ENCODE results near the gene FBXW11.

DNA sequence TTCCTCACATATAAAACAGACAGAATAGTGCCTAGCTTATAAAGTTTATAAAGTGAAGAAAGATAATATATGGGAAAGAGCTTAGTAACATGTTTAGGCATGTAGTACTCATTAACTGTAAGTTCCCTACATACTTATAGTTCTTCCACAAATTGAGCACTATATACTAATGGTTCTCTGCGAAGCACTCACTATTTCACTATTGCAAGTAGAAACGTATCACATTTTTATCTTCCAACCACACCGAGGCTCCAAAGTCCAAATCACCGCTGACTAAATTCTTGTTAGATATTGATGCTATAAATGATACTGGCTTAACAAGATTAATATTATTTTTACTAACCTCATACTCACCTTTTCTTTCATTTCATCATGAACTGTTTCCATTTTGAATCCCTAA is 61.0 kb downstream of the FBXW11 start:
- TF ChIP-seq, protein P1, sequence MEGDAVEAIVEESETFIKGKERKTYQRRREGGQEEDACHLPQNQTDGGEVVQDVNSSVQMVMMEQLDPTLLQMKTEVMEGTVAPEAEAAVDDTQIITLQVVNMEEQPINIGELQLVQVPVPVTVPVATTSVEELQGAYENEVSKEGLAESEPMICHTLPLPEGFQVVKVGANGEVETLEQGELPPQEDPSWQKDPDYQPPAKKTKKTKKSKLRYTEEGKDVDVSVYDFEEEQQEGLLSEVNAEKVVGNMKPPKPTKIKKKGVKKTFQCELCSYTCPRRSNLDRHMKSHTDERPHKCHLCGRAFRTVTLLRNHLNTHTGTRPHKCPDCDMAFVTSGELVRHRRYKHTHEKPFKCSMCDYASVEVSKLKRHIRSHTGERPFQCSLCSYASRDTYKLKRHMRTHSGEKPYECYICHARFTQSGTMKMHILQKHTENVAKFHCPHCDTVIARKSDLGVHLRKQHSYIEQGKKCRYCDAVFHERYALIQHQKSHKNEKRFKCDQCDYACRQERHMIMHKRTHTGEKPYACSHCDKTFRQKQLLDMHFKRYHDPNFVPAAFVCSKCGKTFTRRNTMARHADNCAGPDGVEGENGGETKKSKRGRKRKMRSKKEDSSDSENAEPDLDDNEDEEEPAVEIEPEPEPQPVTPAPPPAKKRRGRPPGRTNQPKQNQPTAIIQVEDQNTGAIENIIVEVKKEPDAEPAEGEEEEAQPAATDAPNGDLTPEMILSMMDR (conservative IDR thresholded peaks at IDR 0.05; ENCODE audit: low read length), result no peak
- TF ChIP-seq EZH2phosphoT487 (IDR thresholded peaks at IDR 0.05; ENCODE audit: borderline replicate concordance), result no peak

Data from Loucy (cell line).